Measurements from ENCODE around the gene NDC1.
"Not testable (repeated sequence)": the region's sequence is repeated elsewhere in the genome, so short reads cannot be mapped to it uniquely, and the experiment has no call there.

NDC1 gene

GRCh38 chr1:53837924-53838653 is at the start of gene NDC1:
Gene NDC1 (minus strand): TSS chr1:53838296. CDS start chr1:53838261, 35 bp downstream.
- DNase-seq, result peak; percentile 98 to 99

- not testable (repeated sequence) for DNase-seq
Measured at GRCh38 chr1:53883600-53883999, 45.5 kb upstream of the NDC1 start.

- DNase-seq, result not testable (repeated sequence)
Measured at GRCh38 chr1:53881853-53882252, 43.8 kb upstream of the NDC1 start.

- DNase-seq, result peak; percentile 51 to 58
Measured at GRCh38 chr1:53878492-53879105, 40.5 kb upstream of the NDC1 start.

- DNase-seq, result not testable (repeated sequence)
Measured at GRCh38 chr1:53875150-53875549, 37.1 kb upstream of the NDC1 start.

GRCh38 chr1:53871773-53872484 is 33.8 kb upstream of the NDC1 start:
- DNase-seq, result no peak

GRCh38 chr1:53871221-53871620 is 33.1 kb upstream of the NDC1 start:
- DNase-seq, result no peak

- DNase-seq, result peak; percentile 82 to 88
Measured at GRCh38 chr1:53869454-53870117, 31.5 kb upstream of the NDC1 start.

GRCh38 chr1:53868565-53868964 is 30.5 kb upstream of the NDC1 start:
- DNase-seq, result no peak

- no peak for DNase-seq
Measured at GRCh38 chr1:53862507-53862906, 24.4 kb upstream of the NDC1 start.

- peak; percentile 72 to 78 for DNase-seq
Measured at GRCh38 chr1:53860967-53861411, 22.9 kb upstream of the NDC1 start.

- no peak for DNase-seq
Measured at GRCh38 chr1:53851571-53852285, 13.6 kb upstream of the NDC1 start.

GRCh38 chr1:53850082-53850673 is 12.1 kb upstream of the NDC1 start:
- DNase-seq, result no peak

- DNase-seq, result no peak
Measured at GRCh38 chr1:53847980-53848379, 9.9 kb upstream of the NDC1 start.

- DNase-seq, result no peak
Measured at GRCh38 chr1:53842347-53842746, 4.3 kb upstream of the NDC1 start.

GRCh38 chr1:53838654-53838974 is 518 bp upstream of the NDC1 start:
- DNase-seq, result no peak

- peak; percentile 24 to 25 for DNase-seq
Measured at GRCh38 chr1:53837646-53837923, 511 bp downstream of the NDC1 start.

- no peak for DNase-seq
Measured at GRCh38 chr1:53835491-53835890, 2.6 kb downstream of the NDC1 start.

GRCh38 chr1:53834776-53835175 is 3.3 kb downstream of the NDC1 start:
- DNase-seq, result no peak

GRCh38 chr1:53833393-53833792 is 4.7 kb downstream of the NDC1 start:
- DNase-seq, result no peak

GRCh38 chr1:53826367-53826766 is 11.7 kb downstream of the NDC1 start:
- DNase-seq, result peak; percentile 47

GRCh38 chr1:53825306-53825705 is 12.8 kb downstream of the NDC1 start:
- DNase-seq, result no peak

GRCh38 chr1:53822931-53823330 is 15.2 kb downstream of the NDC1 start:
- DNase-seq, result peak; percentile 11 to 34

All from Kasumi-1 (cell line).